Neural cell (in vitro differentiated cells): ENCODE results near the gene RBM5. TPM values are rescaled to one million over a fixed set of nuclear protein-coding genes. Genes with fewer than 3 reads are reported as not detected.

Experiments used
- H2AFZ ChIP-seq: fragments of 200-600, 300-800 bp; sonication (generic), shearing (Covaris generic); 2 replicates; pipeline ENCODE4 v1.6.0; 2014; ENCODE audit warnings: low read depth, mild to moderate bottlenecking, antibody characterized with exemption, low read length, moderate library complexity
- H3F3A ChIP-seq: fragments of 200-600 bp; shearing (Covaris generic); 2 replicates; pipeline ENCODE4 v1.6.1; 2016; ENCODE audit warnings: mild to moderate bottlenecking, moderate library complexity, mixed read lengths, antibody characterized with exemption, low read length; ENCODE audit not compliant: insufficient read depth, poor library complexity, severe bottlenecking
- H3K27ac ChIP-seq: fragments of 200-600, 300-800 bp; sonication (generic), shearing (Covaris generic); 2 replicates; pipeline ENCODE4 v1.5.1; 2014; ENCODE audit warnings: mild to moderate bottlenecking, low read length, moderate library complexity
- H3K27me3 ChIP-seq: fragments of 300-800, 200-600 bp; sonication (generic), shearing (Covaris generic); 2 replicates; pipeline ENCODE4 v1.6.0; 2014; ENCODE audit warnings: mild to moderate bottlenecking, low read depth, low read length, moderate library complexity; ENCODE audit not compliant: insufficient read depth
- H3K36me3 ChIP-seq: fragments of 300-800, 200-600 bp; sonication (generic), shearing (Covaris generic); 2 replicates; pipeline ENCODE4 v1.5.1; 2014; ENCODE audit warnings: mild to moderate bottlenecking, antibody characterized with exemption, low read length, moderate library complexity; ENCODE audit not compliant: insufficient read depth
- H3K4me2 ChIP-seq: fragments of 300-800, 200-600 bp; sonication (generic), shearing (Covaris generic); 2 replicates; pipeline ENCODE4 v1.6.0; 2014; ENCODE audit warnings: mild to moderate bottlenecking, low read length
- H3K4me3 ChIP-seq: fragments of 300-800, 200-600 bp; sonication (generic), shearing (Covaris generic); 2 replicates; pipeline ENCODE4 v1.5.1; 2014; ENCODE audit warnings: mild to moderate bottlenecking, low read length, moderate library complexity
- H3K79me2 ChIP-seq: fragments of 200-600 bp; shearing (Covaris generic); replicated peaks from 2 replicates; pipeline ENCODE4 v1.6.0; 2014; ENCODE audit warnings: mild to moderate bottlenecking, low read length, moderate library complexity; ENCODE audit not compliant: insufficient read depth
- H3K9ac ChIP-seq: fragments of 300-800, 200-600 bp; sonication (generic), shearing (Covaris generic); 2 replicates; pipeline ENCODE4 v1.6.1; 2016; ENCODE audit warnings: mild to moderate bottlenecking, low read length, mixed read lengths
- H3K9me2 ChIP-seq: fragments of 200-600 bp; shearing (Covaris generic); 2 replicates; pipeline ENCODE4 v1.6.1; 2016; ENCODE audit warnings: mild to moderate bottlenecking, low read length, mixed read lengths; ENCODE audit not compliant: insufficient read depth
- H3K9me3 ChIP-seq: fragments of 200-600, 300-800 bp; sonication (generic), shearing (Covaris generic); 2 replicates; pipeline ENCODE4 v1.6.1; 2016; ENCODE audit warnings: mild to moderate bottlenecking, mixed run types, low read length, moderate library complexity, mixed read lengths
- H4K20me1 ChIP-seq: fragments of 200-600 bp; shearing (Covaris generic); 2 replicates; pipeline ENCODE4 v1.6.1; 2016; ENCODE audit warnings: mild to moderate bottlenecking, mixed run types; ENCODE audit not compliant: insufficient read depth
- CTCF ChIP-seq: fragments of 450-650 bp; IDR thresholded peaks from 2 replicates; pipeline ENCODE4 v1.5.1; 2014; ENCODE audit warnings: antibody characterized with exemption, mild to moderate bottlenecking, moderate library complexity; ENCODE audit not compliant: poor library complexity, severe bottlenecking
- EP300 ChIP-seq: fragments of 450-650 bp; conservative IDR thresholded peaks from 2 replicates; pipeline ENCODE4 v1.6.1; 2014; ENCODE audit warnings: antibody characterized with exemption, mild to moderate bottlenecking, moderate library complexity; ENCODE audit not compliant: poor library complexity, severe bottlenecking
- EZH2 ChIP-seq: fragments of 200-600, 300-800 bp; shearing (Covaris generic), sonication (generic); IDR thresholded peaks from 2 replicates; pipeline ENCODE4 v1.6.1; 2014; ENCODE audit warnings: antibody characterized with exemption, low read length, borderline replicate concordance, mild to moderate bottlenecking; ENCODE audit not compliant: insufficient read depth, poor library complexity, severe bottlenecking
- MXI1 ChIP-seq: fragments of 450-650 bp; conservative IDR thresholded peaks from 2 replicates; pipeline ENCODE4 v1.6.1; 2014; ENCODE audit warnings: antibody characterized with exemption, mild to moderate bottlenecking; ENCODE audit not compliant: poor library complexity, severe bottlenecking
- POLR2AphosphoS5 ChIP-seq: IDR thresholded peaks from 2 replicates; pipeline ENCODE4 v1.6.1; 2012
- RAD21 ChIP-seq: fragments of 450-650 bp; conservative IDR thresholded peaks from 2 replicates; pipeline ENCODE4 v1.6.1; 2014; ENCODE audit warnings: antibody characterized with exemption, mild to moderate bottlenecking, moderate library complexity
- REST ChIP-seq: IDR thresholded peaks from 2 replicates; pipeline ENCODE4 v1.6.1; 2012; ENCODE audit warnings: borderline replicate concordance
- SMC3 ChIP-seq: fragments of 450-650 bp; conservative IDR thresholded peaks from 2 replicates; pipeline ENCODE4 v1.6.1; 2014; ENCODE audit warnings: antibody characterized with exemption, mild to moderate bottlenecking, moderate library complexity; ENCODE audit not compliant: poor library complexity
- TAF1 ChIP-seq: IDR thresholded peaks from 2 replicates; pipeline ENCODE4 v1.6.1; 2012; ENCODE audit warnings: low read depth
- polyA plus RNA-seq: library from polyadenylated mRNA; depleted of rRNA; stranded (reverse); fragments of >200 nt; gene quantifications from 2 replicates; pipeline ENCODE4 v1.2.3, GENCODE V29; 2014

The RBM5 gene
- polyA plus RNA-seq, 1 donor from 2014 or later, result 632 TPM

GRCh38 chr3:50156549-50157493, 68.1 kb downstream of the RBM5 start:
- H3K4me2 ChIP-seq, result peak overlapping the region; percentile 94
- H4K20me1 ChIP-seq, result no peaks in the 10 kb centered on the region
- H3F3A ChIP-seq, result no peaks in the 10 kb centered on the region
- H3K9me3 ChIP-seq, result no peaks in the 10 kb centered on the region
- H3K36me3 ChIP-seq, result no peaks in the 10 kb centered on the region
- H3K4me3 ChIP-seq, result peak overlapping the region; percentile 84
- H3K27me3 ChIP-seq, result no peaks in the 10 kb centered on the region
- H3K9ac ChIP-seq, result peak overlapping the region; percentile 89
- H2AFZ ChIP-seq, result peak overlapping the region; percentile 27
- H3K27ac ChIP-seq, result peak overlapping the region; percentile 64
- H3K79me2 ChIP-seq, result peaks cover 15% of the 10 kb centered on the region
- no peaks in the 10 kb centered on the region for H3K9me2 ChIP-seq
- no peak for TF ChIP-seq SMC3
- no peak for TF ChIP-seq EZH2
- TF ChIP-seq POLR2AphosphoS5, result peak; percentile 80
- TF ChIP-seq MXI1, result no peak
- TF ChIP-seq REST, result no peak
- no peak for TF ChIP-seq EP300
- TF ChIP-seq TAF1, result peak; percentile 32
- peak; percentile 5 for TF ChIP-seq RAD21
- no peak for TF ChIP-seq CTCF

- Histone ChIP-seq H3F3A (no peaks in the 10 kb centered on the region), H3K36me3 (no peaks in the 10 kb centered on the region), H4K20me1 (no peaks in the 10 kb centered on the region), H3K9ac (peak overlapping the region; percentile 89), H2AFZ (no peak overlapping the region), H3K4me3 (peak overlapping the region; percentile 84), H3K9me3 (no peaks in the 10 kb centered on the region), H3K27ac (no peak overlapping the region), H3K4me2 (no peak overlapping the region), H3K79me2 (peaks cover 15% of the 10 kb centered on the region), H3K27me3 (no peaks in the 10 kb centered on the region), H3K9me2 (no peaks in the 10 kb centered on the region)
- TF ChIP-seq TAF1, result no peak
- no peak for TF ChIP-seq CTCF
- no peak for TF ChIP-seq MXI1
- no peak for TF ChIP-seq POLR2AphosphoS5
- no peak for TF ChIP-seq SMC3
- TF ChIP-seq EP300, result no peak
- no peak for TF ChIP-seq RAD21
- TF ChIP-seq EZH2, result no peak
- TF ChIP-seq REST, result no peak
Measured at GRCh38 chr3:50157827-50158529, 69.3 kb downstream of the RBM5 start.
